Endothelial cell of umbilical vein (primary cell): ENCODE measurements around the gene NUTF2. TPM values are rescaled to one million over a fixed set of nuclear protein-coding genes. Genes with fewer than 3 reads are reported as not detected.

Experiments used
- BruUV-seq: library from RNA; stranded (reverse); fragments of 400-500 nt; replicated peaks from 2 replicates; lab custom pipeline; 2021; lab: Mats Ljungman, UMichigan
- CTCF ChIA-PET: fragments of 300-600, 350-600 bp; sonication (Branson Sonifier 250); formaldehyde crosslinking; loops from one replicate; lab custom pipeline; 2021; ENCODE audit warnings: antibody characterized with exemption, inconsistent platforms; lab: Charles Lee
- POLR2A ChIA-PET: fragments of 300-600, 350-600 bp; sonication (Branson Sonifier 250); formaldehyde crosslinking; loops from one replicate; lab custom pipeline; 2021; ENCODE audit warnings: antibody characterized with exemption, inconsistent platforms; lab: Charles Lee
- DNase-seq: peaks from one replicate; pipeline ENCODE4 v3.0.0-alpha.2; 2011; ENCODE audit warnings: low read depth, low spot score
- FAIRE-seq: peaks from 2 replicates; lab custom pipeline; 2011; peaks lifted over from hg19 to GRCh38; lab: Jason Lieb, UNC
- H2AFZ ChIP-seq: 2 replicates; pipeline ENCODE4 v1.6.0; 2012; ENCODE audit warnings: low read depth, low read length, control low read depth, inconsistent platforms
- H3K27ac ChIP-seq: 2 replicates; pipeline ENCODE4 v1.5.1; 2011; ENCODE audit warnings: low read depth, mild to moderate bottlenecking, control low read depth, low read length, moderate library complexity; ENCODE audit not compliant: insufficient read depth
- H3K27me3 ChIP-seq, 2 experiments: 2 replicates each; pipeline versions ENCODE4 v1.6.0 to v1.6.1; 2011; ENCODE audit warnings: low read length in 2 of 2, mixed read lengths in 1 of 2; ENCODE audit not compliant: control insufficient read depth in 2 of 2, insufficient read depth in 2 of 2
- H3K36me3 ChIP-seq, 2 experiments: 2 replicates in 1 of 2; 3 replicates in 1 of 2; pipeline ENCODE4 v1.5.1; 2011; ENCODE audit warnings: low read length in 2 of 2, mild to moderate bottlenecking in 1 of 2, moderate library complexity in 1 of 2; ENCODE audit not compliant: control insufficient read depth in 2 of 2, insufficient read depth in 2 of 2; ENCODE audit errors: extremely low read depth in 1 of 2
- H3K4me1 ChIP-seq: 3 replicates; pipeline ENCODE4 v1.5.1; 2011; ENCODE audit warnings: mild to moderate bottlenecking, low read length; ENCODE audit not compliant: control insufficient read depth, insufficient read depth; ENCODE audit errors: extremely low read depth
- H3K4me2 ChIP-seq: 2 replicates; pipeline ENCODE4 v1.6.1; 2011; ENCODE audit warnings: low read length, control low read depth, mixed read lengths; ENCODE audit not compliant: insufficient read depth
- H3K4me3 ChIP-seq, 3 experiments: fragments of 200-600 bp in 1 of 3; sonication (generic), shearing (Covaris generic) in 1 of 3; replicated peaks in 1 of 3; 2 replicates each; pipeline ENCODE4 v1.5.1; 2011 to 2016; ENCODE audit warnings: control low read depth in 3 of 3, low read length in 3 of 3, mild to moderate bottlenecking in 2 of 3, inconsistent platforms in 1 of 3, low read depth in 1 of 3, moderate library complexity in 1 of 3; ENCODE audit not compliant: insufficient read depth in 1 of 3
- H3K79me2 ChIP-seq: 2 replicates; pipeline ENCODE4 v1.6.0; 2012; ENCODE audit warnings: low read length, inconsistent platforms; ENCODE audit not compliant: control insufficient read depth, insufficient read depth
- H3K9ac ChIP-seq: replicated peaks from 2 replicates; pipeline ENCODE3; 2011; ENCODE audit warnings: low read length, control low read depth; ENCODE audit not compliant: insufficient read depth; ENCODE audit errors: extremely low read depth
- H3K9me1 ChIP-seq: replicated peaks from 3 replicates; pipeline ENCODE4 v1.6.0; 2011; ENCODE audit warnings: mild to moderate bottlenecking, low read length; ENCODE audit not compliant: control insufficient read depth, insufficient read depth; ENCODE audit errors: extremely low read depth
- H3K9me3 ChIP-seq: replicated peaks from 2 replicates; pipeline ENCODE4 v1.5.1; 2012; ENCODE audit warnings: low read length, inconsistent platforms; ENCODE audit not compliant: control insufficient read depth, insufficient read depth
- H4K20me1 ChIP-seq: replicated peaks from 2 replicates; pipeline ENCODE3; 2011; ENCODE audit warnings: mild to moderate bottlenecking, low read length; ENCODE audit not compliant: control insufficient read depth, insufficient read depth; ENCODE audit errors: extremely low read depth
- CTCF ChIP-seq, 2 donors: IDR thresholded peaks; 1 replicate in 1 of 2; 2 replicates in 1 of 2; pipeline ENCODE4 v1.5.1; 2011; ENCODE audit warnings: low read length in 2 of 2, mild to moderate bottlenecking in 2 of 2, moderate library complexity in 2 of 2, control low read depth in 1 of 2, inconsistent platforms in 1 of 2, low read depth in 1 of 2; ENCODE audit not compliant: insufficient read depth in 1 of 2; ENCODE audit errors: extremely low read depth in 1 of 2
- EZH2 ChIP-seq: IDR thresholded peaks from 2 replicates; pipeline ENCODE4 v1.6.1; 2012; ENCODE audit warnings: borderline replicate concordance, low read depth, mild to moderate bottlenecking, moderate library complexity, low read length, inconsistent platforms; ENCODE audit not compliant: severe bottlenecking
- FOS ChIP-seq: IDR thresholded peaks from 2 replicates; pipeline ENCODE4 v1.6.1; 2011; ENCODE audit warnings: mild to moderate bottlenecking, low read length, moderate library complexity, borderline replicate concordance; ENCODE audit not compliant: insufficient read depth
- GATA2 ChIP-seq: IDR thresholded peaks from 2 replicates; pipeline ENCODE4 v1.7.0; 2011; ENCODE audit warnings: low read depth, mild to moderate bottlenecking, moderate library complexity, mixed read lengths, low read length; ENCODE audit not compliant: insufficient read length, insufficient read depth
- JUN ChIP-seq: IDR thresholded peaks from 2 replicates; pipeline ENCODE4 v1.6.1; 2011; ENCODE audit warnings: borderline replicate concordance, low read depth; ENCODE audit not compliant: insufficient read length, insufficient read depth
- MYC ChIP-seq: IDR thresholded peaks from one replicate; pipeline ENCODE4 v1.6.1; 2011; ENCODE audit warnings: mild to moderate bottlenecking, low read depth, low read length
- POLR2A ChIP-seq: IDR thresholded peaks from 2 replicates; pipeline ENCODE4 v1.6.1; 2012; ENCODE audit warnings: low read depth, mild to moderate bottlenecking, control low read depth, low read length
- POLR2AphosphoS5 ChIP-seq: IDR thresholded peaks from 2 replicates; pipeline ENCODE4 v1.6.1; 2012; ENCODE audit warnings: low read depth, mild to moderate bottlenecking, control low read depth, low read length, moderate library complexity; ENCODE audit not compliant: insufficient read depth
- dilution Hi-C: fragments of 300-500 bp; cut with MboI; formaldehyde crosslinking; loops from one replicate; pipeline ENCODE4 v1.15.0; 2019; ENCODE audit warnings: low sequenced_read_pairs; ENCODE audit not compliant: extremely low pct_ligation_motif_present
- intact Hi-C: fragments of 100-400 bp; cut with micrococcal nuclease; formaldehyde crosslinking; loops from one replicate; pipeline ENCODE4 v1.10.0; 2022
- polyA plus RNA-seq, 4 experiments: library from polyadenylated mRNA; depleted of rRNA in 3 of 4; stranded (reverse) in 3 of 4; unstranded in 1 of 4; fragments of >200 nt; gene quantifications; 2 replicates each; pipeline versions ENCODE4 v1.2.1 to v1.2.3, GENCODE V29; 2011 to 2012; ENCODE audit warnings: missing spikeins in 1 of 4
- total RNA-seq: library from RNA; stranded (reverse); gene quantifications from 2 replicates; pipeline ENCODE4 v1.2.3, GENCODE V29; 2021
- TF ChIP-seq, protein P1 (sequence below): IDR thresholded peaks from 2 replicates; pipeline ENCODE4 v1.6.1; 2011; ENCODE audit not compliant: insufficient read depth, insufficient read length

NUTF2 gene
- total and polyA plus RNA-seq, 2 donors (not counting 3 experiments of a cell fraction or from before 2014, with no cell fraction given) = 208 to 273 TPM

- Histone ChIP-seq H3K9ac (no peak within 1 kb of the TSS), H3K9me1 (no peaks in the 10 kb centered on the region), H3K4me2 (no peak within 1 kb of the TSS), H3K27me3 (no peaks in the 10 kb centered on the region), H3K27ac (no peak within 1 kb of the TSS), H2AFZ (no peak within 1 kb of the TSS), H4K20me1 (no peaks in the 10 kb centered on the region), H3K79me2 (no peaks in the 10 kb centered on the region), H3K4me3 (no peak within 1 kb of the TSS), H3K4me1 (no peaks in the 10 kb centered on the region), H3K36me3 (peaks cover 3 to 61% of the 10 kb centered on the region in 2 experiments), H3K9me3 (no peaks in the 10 kb centered on the region)
- POLR2A ChIA-PET = no interaction called here
- FAIRE-seq (no peak), DNase-seq (no peak)
- no peak for TF ChIP-seq POLR2AphosphoS5
- no peak for TF ChIP-seq POLR2A
- no peak for TF ChIP-seq JUN
- TF ChIP-seq, protein P1, sequence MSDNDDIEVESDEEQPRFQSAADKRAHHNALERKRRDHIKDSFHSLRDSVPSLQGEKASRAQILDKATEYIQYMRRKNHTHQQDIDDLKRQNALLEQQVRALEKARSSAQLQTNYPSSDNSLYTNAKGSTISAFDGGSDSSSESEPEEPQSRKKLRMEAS = no peak
- no peak for TF ChIP-seq FOS
- no peak for TF ChIP-seq MYC
- dilution Hi-C loops = no loop called here
- no TSS peak for BruUV-seq
- CTCF ChIA-PET = interaction anchor here (1.6 to 5.4 kb wide), 14 partner anchors 8 to 181 kb away, joined by 6 to 106 read pairs (median 14); partner anchors contain the start of genes CTRL, PSKH1 and PSMB10
- intact Hi-C loops = loop anchor here (5.0 kb wide), 1 partner anchor 178 kb away; no protein-coding TSS in a partner anchor
These were observed 38.0 kb downstream of the NUTF2 start, which contains the start of gene NRN1L for GRCh38 chr16:67884684-67885083. NRN1L (plus strand) TSS chr16:67884885; CDS start chr16:67884904, 19 bp downstream.

DNA sequence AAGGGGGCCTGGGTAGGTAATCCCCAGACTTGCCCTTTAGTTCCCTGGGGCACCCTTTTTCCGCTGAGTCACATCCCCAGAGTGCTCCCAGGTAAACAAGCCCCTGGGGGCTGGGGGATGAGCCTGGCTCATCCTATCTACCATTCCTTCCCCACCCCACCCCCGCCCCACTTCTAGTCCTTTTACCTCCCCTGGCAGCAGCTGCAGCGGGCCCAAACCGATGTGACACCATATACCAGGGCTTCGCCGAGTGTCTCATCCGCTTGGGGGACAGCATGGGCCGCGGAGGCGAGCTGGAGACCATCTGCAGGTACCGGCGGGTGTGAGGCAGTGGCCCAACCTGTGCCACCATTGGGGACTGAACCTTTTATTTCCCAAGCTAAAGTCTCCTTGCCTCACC lies 38.8 kb downstream of the NUTF2 start:
- Histone ChIP-seq H3K9me1 (no peaks in the 10 kb centered on the region), H3K79me2 (no peaks in the 10 kb centered on the region), H2AFZ (no peak overlapping the region), H3K9ac (no peak overlapping the region), H3K4me2 (no peak overlapping the region), H3K27me3 (no peaks in the 10 kb centered on the region), H3K4me1 (no peaks in the 10 kb centered on the region), H3K36me3 (peaks cover 3 to 53% of the 10 kb centered on the region in 2 experiments), H3K4me3 (no peak overlapping the region), H3K9me3 (no peaks in the 10 kb centered on the region), H4K20me1 (no peaks in the 10 kb centered on the region), H3K27ac (no peak overlapping the region)
- POLR2A ChIA-PET = no interaction called here
- BruUV-seq = no TSS peak
- dilution Hi-C loops (no loop called here), intact Hi-C loops (no loop called here)
- FAIRE-seq (no peak), DNase-seq (no peak)
- CTCF ChIA-PET = interaction anchor here (0.6 to 5.4 kb wide), 4 partner anchors 41 to 155 kb away, joined by 4 to 106 read pairs (median 24); partner anchors contain the start of genes CTRL and PSMB10
- TF ChIP-seq, protein P1 = no peak
- no peak for TF ChIP-seq JUN
- TF ChIP-seq POLR2A = no peak
- no peak for TF ChIP-seq GATA2
- no peak for TF ChIP-seq POLR2AphosphoS5
- no peak for TF ChIP-seq CTCF (IDR thresholded peaks at IDR 0.05; ENCODE audit: extremely low read depth in 1 of 2, insufficient read depth in 1 of 2, low read depth in 1 of 2, low read length in 2 of 2)
- TF ChIP-seq MYC = no peak
- no peak for TF ChIP-seq EZH2
- no peak for TF ChIP-seq FOS
